NCI-H345 treated with DMSO at 0.1 percent for 48 hours (cell line): ENCODE data around the gene BLVRA.
"Not testable (repeated sequence)": the region's sequence is repeated elsewhere in the genome, so short reads cannot be mapped to it uniquely, and the experiment has no call there.

Experiments used
- DNase-seq: peaks from one replicate; lab custom pipeline; 2025; ENCODE audit not compliant: unreplicated experiment; lab: John Stamatoyannopoulos, UW

BLVRA gene

GRCh38 chr7:43768887-43769272, 10.4 kb downstream of the BLVRA start:
- DNase-seq: no peak

DNA sequence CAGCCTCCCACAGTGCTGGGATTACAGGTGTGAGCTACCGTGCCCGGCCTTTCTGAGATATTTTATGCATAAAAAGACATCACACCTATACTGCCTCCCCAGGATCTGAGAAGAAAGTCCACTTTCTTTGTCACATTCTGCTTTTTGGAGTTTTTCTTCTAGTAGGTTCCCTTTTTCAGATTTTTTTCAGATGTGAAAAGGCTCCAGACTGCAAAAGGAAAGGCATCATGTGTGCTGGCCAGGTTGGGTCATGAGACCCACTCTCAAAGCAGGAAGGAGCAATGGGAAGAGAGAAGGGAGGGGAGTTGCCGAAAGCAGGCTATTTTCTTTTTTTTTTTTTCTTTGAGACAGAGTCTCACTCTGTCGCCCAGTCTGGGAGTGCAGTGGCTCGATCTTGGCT, 10.8 kb downstream of the BLVRA start:
- DNase-seq: no peak

DNA sequence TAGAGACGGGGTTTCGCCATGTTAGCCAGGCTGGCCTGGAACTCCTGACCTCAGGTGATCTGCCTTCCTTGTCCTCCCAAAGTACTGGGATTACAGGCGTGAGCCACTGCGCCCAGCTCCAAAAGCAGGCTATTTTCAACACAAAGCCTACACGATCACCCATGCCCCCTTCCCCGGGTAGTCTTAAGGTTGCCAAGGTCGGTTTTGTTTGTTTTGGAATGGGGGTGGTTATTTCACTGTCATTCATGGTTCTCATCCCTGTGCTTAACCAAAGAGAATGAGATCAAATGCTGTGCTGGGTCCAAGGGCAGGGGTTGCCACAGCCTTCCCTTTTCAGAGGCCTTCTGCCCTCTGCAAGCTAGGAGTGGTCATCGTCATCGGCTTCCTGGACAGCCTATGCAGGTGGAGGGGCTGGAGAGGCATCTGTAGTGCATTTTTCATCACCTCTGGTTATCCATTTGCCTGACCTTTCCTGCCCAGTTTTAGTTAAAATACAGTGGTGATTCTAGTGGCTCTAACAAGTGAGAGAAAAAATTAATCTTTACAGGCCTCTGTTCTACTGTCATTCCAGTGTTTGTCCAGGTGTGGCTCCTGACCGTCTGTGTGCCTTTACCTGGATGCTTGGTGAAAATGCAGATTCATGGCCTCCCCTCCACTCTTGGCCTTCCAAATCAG, 11.4 kb downstream of the BLVRA start:
- DNase-seq: no peak

DNA sequence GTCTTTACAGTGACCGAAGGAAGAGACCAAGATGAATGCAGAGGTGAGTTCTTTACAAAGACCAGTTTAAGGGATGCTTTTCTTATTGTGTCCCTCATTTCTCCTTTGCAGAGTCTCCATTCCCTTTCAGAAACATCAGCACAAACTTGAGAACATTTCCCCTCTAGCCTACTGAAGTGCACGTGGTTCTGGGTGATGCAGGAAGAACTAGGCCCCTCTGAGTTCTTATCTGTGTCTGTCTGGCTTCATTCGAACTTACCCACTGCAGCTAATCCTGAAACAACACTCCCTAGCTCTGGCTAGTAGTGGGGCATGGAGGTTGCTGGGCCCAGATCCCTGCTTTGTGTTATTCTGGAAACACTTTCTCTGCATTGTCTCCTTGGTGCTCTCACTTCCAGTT, 12.6 kb downstream of the BLVRA start:
- DNase-seq: no peak

- no peak for DNase-seq
Measured at GRCh38 chr7:43771573-43771972, 13.1 kb downstream of the BLVRA start.

- not testable (repeated sequence) for DNase-seq
Measured at GRCh38 chr7:43773268-43773667, 14.8 kb downstream of the BLVRA start.

DNA sequence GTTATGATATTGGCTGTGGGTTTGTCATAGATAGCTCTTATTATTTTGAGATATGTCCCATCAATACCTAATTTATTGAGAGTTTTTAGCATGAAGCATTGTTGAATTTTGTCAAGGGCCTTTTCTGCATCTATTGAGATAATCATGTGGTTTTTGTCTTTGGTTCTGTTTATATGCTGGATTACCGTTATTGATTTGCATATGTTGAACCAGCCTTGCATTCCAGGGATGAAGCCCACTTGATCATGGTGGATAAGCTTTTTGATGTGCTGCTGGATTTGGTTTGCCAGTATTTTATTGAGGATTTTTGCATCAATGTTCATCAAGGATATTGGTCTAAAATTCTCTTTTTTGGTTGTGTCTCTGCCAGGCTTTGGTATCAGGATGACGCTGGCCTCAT, 16.8 kb downstream of the BLVRA start:
- not testable (repeated sequence) for DNase-seq

DNA sequence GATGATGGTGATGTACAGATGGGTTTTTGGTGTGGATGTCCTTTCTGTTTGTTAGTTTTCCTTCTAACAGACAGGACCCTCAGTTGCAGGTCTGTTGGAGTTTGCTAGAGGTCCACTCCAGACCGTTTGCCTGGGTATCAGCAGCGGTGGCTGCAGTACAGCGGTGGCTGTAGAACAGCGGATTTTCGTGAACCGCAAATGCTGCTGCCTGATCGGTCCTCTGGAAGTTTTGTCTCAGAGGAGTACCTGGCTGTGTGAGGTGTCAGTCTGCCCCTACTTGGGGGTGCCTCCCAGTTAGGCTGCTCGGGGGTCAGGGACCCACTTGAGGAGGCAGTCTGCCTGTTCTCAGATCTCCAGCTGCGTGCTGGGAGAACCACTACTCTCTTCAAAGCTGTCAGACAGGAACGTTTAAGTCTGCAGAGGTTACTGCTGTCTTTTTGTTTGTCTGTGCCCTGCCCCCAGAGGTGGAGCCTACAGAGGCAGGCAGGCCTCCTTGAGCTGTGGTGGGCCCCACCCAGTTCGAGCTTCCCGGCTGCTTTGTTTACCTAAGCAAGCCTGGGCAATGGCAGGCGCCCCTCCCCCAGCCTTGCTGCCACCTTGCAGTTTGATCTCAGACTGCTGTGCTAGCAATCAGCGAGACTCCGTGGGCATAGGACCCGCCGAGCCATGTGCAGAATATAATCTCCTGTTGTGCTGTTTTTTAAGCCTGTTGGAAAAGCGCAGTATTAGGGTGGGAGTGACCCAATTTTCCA, 20.0 kb downstream of the BLVRA start:
- DNase-seq: not testable (repeated sequence)

DNA sequence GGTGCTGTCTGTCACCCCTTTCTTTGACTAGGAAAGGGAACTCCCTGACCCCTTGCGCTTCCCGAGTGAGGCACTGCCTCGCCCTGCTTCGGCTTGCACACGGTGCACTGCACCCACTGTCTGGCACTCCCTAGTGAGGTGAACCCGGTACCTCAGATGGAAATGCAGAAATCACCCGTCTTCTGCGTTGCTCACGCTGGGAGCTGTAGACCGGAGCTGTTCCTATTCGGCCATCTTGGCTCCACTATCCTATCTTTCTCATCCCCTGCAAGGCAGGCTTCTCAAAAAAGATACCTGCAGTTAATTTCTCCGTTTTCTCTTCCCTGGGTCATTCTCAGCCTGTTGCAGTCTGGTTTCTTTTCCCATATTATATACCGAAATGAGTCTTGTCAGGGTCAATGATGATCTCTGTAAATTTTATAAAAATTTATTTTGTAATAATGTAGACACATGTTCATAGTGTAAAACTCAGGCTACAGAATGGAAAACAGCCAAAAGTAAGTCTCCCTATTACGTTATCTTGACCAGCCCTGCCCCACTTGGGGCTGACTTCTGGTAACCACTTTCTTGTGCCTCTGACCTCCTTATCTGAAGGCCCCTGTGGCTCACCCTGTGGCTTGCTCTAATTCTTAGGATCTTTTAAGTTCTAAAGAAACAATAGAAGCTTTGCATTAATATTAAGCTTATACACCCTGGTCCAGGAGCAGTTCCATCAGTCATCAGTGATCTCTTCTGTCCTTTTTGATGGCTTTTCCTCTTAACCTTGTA, 20.7 kb downstream of the BLVRA start:
- DNase-seq: no peak

GRCh38 chr7:43781726-43782607, 23.5 kb downstream of the BLVRA start:
- DNase-seq: no peak

- DNase-seq: no peak
Measured at GRCh38 chr7:43782768-43783555, 24.5 kb downstream of the BLVRA start.

DNA sequence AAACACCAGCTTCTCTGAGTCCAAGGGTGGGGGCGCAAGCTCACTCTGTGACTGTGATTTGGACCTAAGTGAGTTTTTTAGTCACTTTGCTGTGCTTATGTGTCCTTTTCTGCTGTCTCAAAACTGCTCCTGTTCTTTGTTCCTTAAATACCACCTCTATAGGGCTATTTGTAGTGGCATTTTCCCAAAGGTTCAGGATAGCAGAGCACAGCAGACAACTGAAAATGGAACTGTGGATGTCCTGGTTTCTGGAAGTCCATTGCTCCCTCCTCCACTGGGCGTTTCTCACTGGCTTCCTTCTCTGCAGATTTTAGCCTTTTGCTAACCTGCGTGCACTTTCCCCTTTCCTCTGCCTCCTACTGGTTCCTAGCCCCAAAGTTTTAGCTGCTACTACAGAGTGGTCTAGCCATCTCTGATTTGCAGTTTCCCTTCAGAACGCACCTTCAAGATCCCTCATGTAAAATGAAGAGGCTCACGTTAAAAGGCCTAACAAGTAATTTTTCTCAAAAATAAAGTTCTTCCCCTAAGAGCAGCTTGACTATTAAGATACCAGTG, 25.6 kb downstream of the BLVRA start:
- no peak for DNase-seq

DNA sequence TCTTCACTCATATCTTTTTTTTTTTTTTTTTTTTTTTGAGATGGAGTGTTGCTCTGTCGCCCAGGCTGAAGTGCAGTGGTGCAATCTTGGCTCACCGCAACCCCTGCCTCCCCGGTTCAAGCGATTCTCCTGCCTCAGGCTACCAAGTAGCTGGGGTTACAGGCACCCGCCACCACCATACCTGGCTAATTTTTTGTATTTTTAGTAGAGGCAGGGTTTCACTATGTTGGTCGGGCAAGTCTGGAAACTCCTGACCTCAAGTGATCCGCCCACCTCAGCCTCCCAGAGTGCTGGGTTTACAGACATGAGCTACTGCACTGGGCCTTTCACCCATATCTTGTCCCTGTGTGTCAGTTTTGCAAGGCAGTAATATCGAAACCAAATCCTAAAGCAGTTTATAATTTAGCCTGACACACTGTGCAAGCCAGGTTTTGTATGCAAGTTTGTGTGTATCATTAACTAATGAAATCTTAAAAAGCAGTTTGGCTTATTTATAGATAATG, 26.2 kb downstream of the BLVRA start:
- not testable (repeated sequence) for DNase-seq

GRCh38 chr7:43785420-43785819, 26.9 kb downstream of the BLVRA start:
- DNase-seq: no peak

DNA sequence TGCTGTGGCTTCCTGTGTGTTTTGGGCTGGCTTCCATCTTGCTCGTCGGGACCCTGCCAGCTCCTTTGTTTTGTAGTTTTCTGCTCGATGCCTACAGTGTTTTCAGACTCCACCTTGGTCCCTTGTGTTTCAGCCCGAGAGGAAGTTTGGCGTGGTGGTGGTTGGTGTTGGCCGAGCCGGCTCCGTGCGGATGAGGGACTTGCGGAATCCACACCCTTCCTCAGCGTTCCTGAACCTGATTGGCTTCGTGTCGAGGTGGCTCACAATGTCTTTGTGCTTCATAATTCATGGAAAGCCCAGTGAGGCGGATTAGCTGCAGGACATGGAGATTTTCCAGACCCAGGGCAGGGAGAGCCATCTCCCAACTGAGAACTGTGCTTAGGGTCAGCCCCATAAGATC, 29.3 kb downstream of the BLVRA start:
- DNase-seq: no peak

DNA sequence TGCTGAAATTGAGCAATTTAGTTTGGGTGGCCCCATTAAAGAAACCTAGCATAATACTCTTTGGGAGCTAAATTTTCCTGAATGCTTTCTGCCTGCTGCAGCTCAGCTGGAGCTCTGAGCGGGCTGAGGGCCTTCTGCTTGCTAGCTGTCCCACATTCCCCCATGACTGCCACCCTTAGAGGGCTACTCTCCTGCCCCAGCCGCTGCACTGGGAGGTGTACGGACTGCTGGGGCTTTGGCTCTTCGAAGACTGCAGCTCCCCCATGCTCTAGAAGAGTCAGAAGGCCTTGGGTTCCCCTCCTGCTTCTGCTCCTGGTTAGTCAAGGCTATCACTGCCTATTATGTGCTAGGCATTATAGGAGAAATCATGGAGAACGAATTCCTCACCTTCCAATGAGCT, 31.5 kb downstream of the BLVRA start:
- no peak for DNase-seq

GRCh38 chr7:43790834-43791233, 32.4 kb downstream of the BLVRA start:
- DNase-seq: no peak

DNA sequence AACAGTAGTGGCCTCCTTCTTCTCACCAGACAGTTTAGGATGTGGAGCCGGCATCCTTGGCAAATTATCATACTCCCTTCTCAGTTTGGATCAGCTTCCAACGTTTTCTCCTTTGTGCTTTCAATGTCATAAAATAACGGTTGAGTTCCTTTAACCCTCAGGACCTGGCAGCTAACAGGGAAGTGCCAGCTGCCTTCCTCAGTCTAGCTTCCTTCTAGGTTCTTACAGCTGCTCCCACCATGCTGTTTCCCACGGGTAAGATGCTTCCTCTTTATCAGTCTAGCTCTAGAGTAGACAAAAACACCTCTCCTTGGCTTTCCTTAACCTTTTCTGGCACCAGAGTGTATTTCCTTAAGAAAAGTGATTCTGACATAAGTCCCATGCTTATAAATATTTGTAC, 33.2 kb downstream of the BLVRA start:
- no peak for DNase-seq

- no peak for DNase-seq
Measured at GRCh38 chr7:43792471-43793150, 34.1 kb downstream of the BLVRA start.
